HepG2 (cell line): ENCODE data around the gene PRR30. TPM values are rescaled to one million over a fixed set of nuclear protein-coding genes. Genes with fewer than 3 reads are reported as not detected.

Experiments used
- AKAP8 ChIP-seq: sonication (generic); formaldehyde crosslinking; IDR thresholded peaks from 2 replicates; pipeline ENCODE4 v1.5.1; 2020; ENCODE audit warnings: mild to moderate bottlenecking, missing genetic modification reagents
- ETV6 ChIP-seq: sonication (generic); formaldehyde crosslinking; conservative IDR thresholded peaks from 2 replicates; pipeline ENCODE4 v1.4.0; 2020; ENCODE audit warnings: missing genetic modification reagents
- HNF1B ChIP-seq: sonication (generic); formaldehyde crosslinking; IDR thresholded peaks from 2 replicates; pipeline ENCODE4 v1.5.1; 2020; ENCODE audit warnings: mild to moderate bottlenecking, moderate library complexity, missing genetic modification reagents
- JUND ChIP-seq: sonication (generic); formaldehyde crosslinking; IDR thresholded peaks from 2 replicates; pipeline ENCODE4 v1.8.0; 2022; ENCODE audit warnings: mild to moderate bottlenecking, missing genetic modification reagents
- MAZ ChIP-seq, 2 experiments: sonication (generic) in 1 of 2; formaldehyde crosslinking in 1 of 2; IDR thresholded peaks; 2 replicates each; pipeline versions ENCODE4 v1.5.0 to v1.6.1; 2012 to 2020; ENCODE audit warnings: low read depth in 2 of 2, mild to moderate bottlenecking in 2 of 2, borderline replicate concordance in 1 of 2, improper control_type of control experiment in 1 of 2, low read length in 1 of 2, missing genetic modification reagents in 1 of 2, moderate library complexity in 1 of 2
- MED1 ChIP-seq: sonication (generic); formaldehyde crosslinking; IDR thresholded peaks from 2 replicates; pipeline ENCODE4 v1.4.0; 2020; ENCODE audit warnings: missing genetic modification reagents
- MTERF4 ChIP-seq: sonication (generic); formaldehyde crosslinking; IDR thresholded peaks from 2 replicates; pipeline ENCODE4 v1.8.0; 2023; ENCODE audit warnings: mild to moderate bottlenecking, missing genetic modification reagents
- NONO ChIP-seq, 2 experiments: fragments of 450-650 bp in 1 of 2; sonication (generic) in 1 of 2; formaldehyde crosslinking in 1 of 2; IDR thresholded peaks in 1 of 2; conservative IDR thresholded peaks in 1 of 2; 2 replicates each; pipeline versions ENCODE4 v1.6.1 to v1.8.0; 2017 to 2022; ENCODE audit warnings: mild to moderate bottlenecking in 1 of 2, missing genetic modification reagents in 1 of 2, moderate library complexity in 1 of 2
- POLR2A ChIP-seq, 2 experiments: IDR thresholded peaks; 2 replicates each; pipeline ENCODE4 v1.6.1; 2011; ENCODE audit warnings: low read depth in 2 of 2, low read length in 2 of 2, mild to moderate bottlenecking in 1 of 2, moderate library complexity in 1 of 2; ENCODE audit not compliant: insufficient read depth in 1 of 2
- POLR2G ChIP-seq: fragments of 200-400 bp; formaldehyde crosslinking; IDR thresholded peaks from 2 replicates; pipeline ENCODE4 v1.6.1; 2018; ENCODE audit warnings: mild to moderate bottlenecking, low read depth, low read length, moderate library complexity
- RBM22 ChIP-seq: fragments of 200-400 bp; formaldehyde crosslinking; optimal IDR thresholded peaks from 2 replicates; pipeline ENCODE3; 2017; ENCODE audit warnings: mild to moderate bottlenecking, low read length, moderate library complexity
- SSRP1 ChIP-seq: IDR thresholded peaks from 2 replicates; pipeline ENCODE4 v1.6.1; 2016; ENCODE audit warnings: control low read depth
- U2AF1 ChIP-seq: fragments of 200-400 bp; formaldehyde crosslinking; optimal IDR thresholded peaks from 2 replicates; pipeline ENCODE3; 2017; ENCODE audit warnings: mild to moderate bottlenecking, low read depth, low read length
- ZNF350 ChIP-seq: sonication (generic); formaldehyde crosslinking; IDR thresholded peaks from 2 replicates; pipeline ENCODE4 v1.4.0; 2020; ENCODE audit warnings: mild to moderate bottlenecking, low read depth, missing genetic modification reagents, borderline replicate concordance
- ZNF619 ChIP-seq: sonication (generic); formaldehyde crosslinking; IDR thresholded peaks from 2 replicates; pipeline ENCODE4 v1.4.0; 2020; ENCODE audit warnings: mild to moderate bottlenecking, missing genetic modification reagents
- ZNF687 ChIP-seq: sonication (generic); formaldehyde crosslinking; IDR thresholded peaks from 2 replicates; pipeline ENCODE4 v1.5.1; 2020; ENCODE audit warnings: mild to moderate bottlenecking, missing genetic modification reagents, moderate library complexity
- ZNF691 ChIP-seq: sonication (generic); formaldehyde crosslinking; IDR thresholded peaks from 2 replicates; pipeline ENCODE4 v1.4.0; 2020; ENCODE audit warnings: missing genetic modification reagents, low read depth, mild to moderate bottlenecking, borderline replicate concordance
- ZNF703 ChIP-seq: sonication (generic); formaldehyde crosslinking; IDR thresholded peaks from 2 replicates; pipeline ENCODE4 v1.5.1; 2020; ENCODE audit warnings: missing genetic modification reagents, mild to moderate bottlenecking, moderate library complexity, borderline replicate concordance
- ZNF720 ChIP-seq: sonication (generic); formaldehyde crosslinking; IDR thresholded peaks from 2 replicates; pipeline ENCODE4 v1.4.0; 2020; ENCODE audit warnings: missing genetic modification reagents
- ZZZ3 ChIP-seq: sonication (generic); formaldehyde crosslinking; IDR thresholded peaks from 2 replicates; pipeline ENCODE4 v1.4.0; 2020; ENCODE audit warnings: missing genetic modification reagents, mild to moderate bottlenecking, borderline replicate concordance
- polyA plus RNA-seq, 8 experiments: library from polyadenylated mRNA; depleted of rRNA in 3 of 8; stranded (reverse) in 7 of 8; unstranded in 1 of 8; fragments of >200 nt; fragmentation: Illumina TruSeq in 4 of 8; extraction: Trizol in 4 of 8; gene quantifications; 2 replicates each; pipeline versions ENCODE4 v1.2.1 to v1.2.3, GENCODE V29; 2011 to 2016; ENCODE audit warnings: low read depth in 4 of 8, missing spikeins in 1 of 8, mixed read lengths in 1 of 8; ENCODE audit not compliant: insufficient read depth in 1 of 8
- total RNA-seq, 5 experiments: library from RNA; depleted of rRNA; stranded (reverse); fragments of >200 nt; fragmentation: Illumina TruSeq; extraction: Trizol; gene quantifications; 2 replicates each; pipeline ENCODE4 v1.2.3, GENCODE V29; 2016; ENCODE audit warnings: low read depth in 1 of 5

The PRR30 gene
- total and polyA plus RNA-seq, 2 of the 13 experiments (the other 11 are each of a cell fraction or from before 2014, with no cell fraction given), result not detected

- TF ChIP-seq ZNF687 (CRISPR knock-in tag) (peak; percentile 29; the same call in 1 of the 2 replicates), U2AF1 (no peak), MED1 (CRISPR knock-in tag) (0 out of 2 replicates have a peak, but pooled peaks have one; percentile 11), ZNF703 (no peak), AKAP8 (CRISPR knock-in tag) (peak; percentile 16; the same call in 1 of the 2 replicates), SSRP1 (0 out of 2 replicates have a peak, but pooled peaks have one; percentile 58), ETV6 (no peak), ZZZ3 (CRISPR knock-in tag) (0 out of 2 replicates have a peak, but pooled peaks have one; percentile 35), RBM22 (no peak), MTERF4 (CRISPR knock-in tag) (peak; percentile 38; the same call in 1 of the 2 replicates), ZNF350 (peak; percentile 25; the same call in 1 of the 2 replicates), MAZ (IDR thresholded peaks at IDR 0.05; ENCODE audit: borderline replicate concordance, low read depth, low read length) (no peak), MAZ (CRISPR knock-in tag; IDR thresholded peaks at IDR 0.05; ENCODE audit: low read depth) (peak; percentile 34; the same call in 1 of the 2 replicates), POLR2G (no peak), POLR2A (IDR thresholded peaks at IDR 0.05; ENCODE audit: insufficient read depth in 1 of 2, low read depth in 2 of 2, low read length in 2 of 2) (peak in 1 of 2 experiments; percentile 38; a peak in 2 of 4 replicates), ZNF619 (peak; percentile 33; the same call in 1 of the 2 replicates), JUND (CRISPR knock-in tag) (0 out of 2 replicates have a peak, but pooled peaks have one; percentile 27), NONO (IDR thresholded peaks at IDR 0.05) (no peak), NONO (CRISPR knock-in tag; conservative IDR thresholded peaks at IDR 0.05) (0 out of 2 replicates have a peak, but pooled peaks have one; percentile 1), ZNF720 (CRISPR knock-in tag) (no peak), HNF1B (CRISPR knock-in tag) (peak; percentile 9; the same call in 1 of the 2 replicates), ZNF691 (CRISPR knock-in tag) (0 out of 2 replicates have a peak, but pooled peaks have one; percentile 19)
Observed at GRCh38 chr2:27127883-27128667, 11.1 kb downstream of the PRR30 start (continued).
